ENCODE results near the gene SLC6A7. TPM values are rescaled to one million over a fixed set of nuclear protein-coding genes. Genes with fewer than 3 reads are reported as not detected.

SLC6A7 gene
- polyA plus RNA-seq, 4 donors = 0.06 to 0.13 (median 0.08) TPM; not detected in 1

GRCh38 chr5:150155258-150156026, 34.4 kb upstream of the SLC6A7 start, which contains the start of gene PDGFRB:
Gene PDGFRB, minus strand, starts transcription at chr5:150155845. Its CDS starts 18,798 bp downstream, at chr5:150137047.
- peak in 2 of 4 donors; percentile 69 to 76 for DNase-seq (ENCODE audit: low read depth in 4 of 4, low spot score in 2 of 4)

GRCh38 chr5:150156027-150156368, 33.9 kb upstream of the SLC6A7 start:
- DNase-seq (ENCODE audit: low read depth in 4 of 4, low spot score in 2 of 4) = no peak

GRCh38 chr5:150156540-150156939, 33.3 kb upstream of the SLC6A7 start:
- no peak for DNase-seq (ENCODE audit: low read depth in 4 of 4, low spot score in 2 of 4)

- DNase-seq (ENCODE audit: low read depth in 4 of 4, low spot score in 2 of 4) = no peak
Measured at GRCh38 chr5:150157168-150157567, 32.7 kb upstream of the SLC6A7 start.

- no peak for DNase-seq (ENCODE audit: low read depth in 4 of 4, low spot score in 2 of 4)
Measured at GRCh38 chr5:150158170-150158949, 31.5 kb upstream of the SLC6A7 start.

GRCh38 chr5:150159031-150159430, 30.8 kb upstream of the SLC6A7 start:
- no peak for DNase-seq (ENCODE audit: low read depth in 4 of 4, low spot score in 2 of 4)

GRCh38 chr5:150159741-150160179, 30.1 kb upstream of the SLC6A7 start:
- DNase-seq (ENCODE audit: low read depth in 4 of 4, low spot score in 2 of 4) = peak in 1 of 4 donors; percentile 65

GRCh38 chr5:150160448-150161081, 29.3 kb upstream of the SLC6A7 start:
- no peak for DNase-seq (ENCODE audit: low read depth in 4 of 4, low spot score in 2 of 4)

- no peak for DNase-seq (ENCODE audit: low read depth in 4 of 4, low spot score in 2 of 4)
Measured at GRCh38 chr5:150161242-150162141, 28.4 kb upstream of the SLC6A7 start.

GRCh38 chr5:150162142-150162513, 27.7 kb upstream of the SLC6A7 start:
- DNase-seq (ENCODE audit: low read depth in 4 of 4, low spot score in 2 of 4) = no peak

- DNase-seq (ENCODE audit: low read depth in 4 of 4, low spot score in 2 of 4) = no peak
Measured at GRCh38 chr5:150163035-150163434, 26.8 kb upstream of the SLC6A7 start.

GRCh38 chr5:150163547-150164059, 26.3 kb upstream of the SLC6A7 start:
- DNase-seq (ENCODE audit: low read depth in 4 of 4, low spot score in 2 of 4) = no peak

GRCh38 chr5:150164211-150164980, 25.5 kb upstream of the SLC6A7 start:
- DNase-seq (ENCODE audit: low read depth in 4 of 4, low spot score in 2 of 4) = no peak

- DNase-seq (ENCODE audit: low read depth in 4 of 4, low spot score in 2 of 4) = no peak
Measured at GRCh38 chr5:150166037-150166649, 23.7 kb upstream of the SLC6A7 start.

GRCh38 chr5:150166650-150167511, 23.0 kb upstream of the SLC6A7 start, which contains the start of gene CDX1:
Gene CDX1, plus strand, starts transcription at chr5:150166778. Its CDS starts 99 bp downstream, at chr5:150166877.
- no peak for DNase-seq (ENCODE audit: low read depth in 4 of 4, low spot score in 2 of 4)

GRCh38 chr5:150167512-150167850, 22.4 kb upstream of the SLC6A7 start:
- DNase-seq (ENCODE audit: low read depth in 4 of 4, low spot score in 2 of 4) = no peak

- DNase-seq (ENCODE audit: low read depth in 4 of 4, low spot score in 2 of 4) = no peak
Measured at GRCh38 chr5:150167908-150168307, 22.0 kb upstream of the SLC6A7 start.

GRCh38 chr5:150168864-150169263, 21.0 kb upstream of the SLC6A7 start:
- DNase-seq (ENCODE audit: low read depth in 4 of 4, low spot score in 2 of 4) = no peak

All from left renal cortex interstitium (tissue), 4 donors.